Prostate gland (tissue), 2 donors: Measurements from ENCODE around the gene CPSF7. TPM values are rescaled to one million over a fixed set of nuclear protein-coding genes. Genes with fewer than 3 reads are reported as not detected.

Experiments
- DNase-seq: peaks from one replicate; pipeline ENCODE4 v3.0.0-alpha.2; 2019; ENCODE audit warnings: low spot score
- H3K27ac ChIP-seq, 2 donors: fragments of 200-600 bp; sonication (generic); 2 replicates each; pipeline ENCODE4 v1.5.1; 2017 to 2019
- H3K27me3 ChIP-seq: fragments of 200-600 bp; sonication (generic); replicated peaks from 2 replicates; pipeline ENCODE4 v1.5.1; 2019; ENCODE audit not compliant: insufficient read depth
- H3K36me3 ChIP-seq, 2 donors: fragments of 200-600 bp; sonication (generic); 1 replicate in 1 of 2; 2 replicates in 1 of 2; pipeline versions ENCODE4 v1.5.1 to v1.8.1; 2017 to 2019
- H3K4me1 ChIP-seq: fragments of 200-600 bp; sonication (generic); replicated peaks from 2 replicates; pipeline ENCODE4 v1.5.1; 2019
- H3K4me3 ChIP-seq, 2 donors: fragments of 200-600 bp; sonication (generic); 2 replicates each; pipeline ENCODE4 v1.5.1; 2017 to 2019
- H3K9me3 ChIP-seq: fragments of 200-600 bp; sonication (generic); 2 replicates; pipeline ENCODE4 v1.5.1; 2017
- CTCF ChIP-seq, 4 experiments: fragments of 200-600 bp in 2 of 4; fragments of 450-650 bp in 2 of 4; sonication (generic) in 2 of 4; IDR thresholded peaks; 1 replicate in 3 of 4; 2 replicates in 1 of 4; pipeline ENCODE4 v1.5.1; 2016 to 2019; ENCODE audit warnings: antibody characterized with exemption in 4 of 4, mild to moderate bottlenecking in 2 of 4, moderate library complexity in 2 of 4
- POLR2A ChIP-seq: fragments of 450-650 bp; IDR thresholded peaks from one replicate; pipeline ENCODE4 v1.6.1; 2016; ENCODE audit warnings: antibody characterized with exemption, mild to moderate bottlenecking
- POLR2AphosphoS5 ChIP-seq: sonication (generic); formaldehyde crosslinking; IDR thresholded peaks from one replicate; pipeline ENCODE4 v1.6.1; 2017; ENCODE audit warnings: antibody characterized with exemption
- WGBS: methylation state at CpG from one replicate; pipeline ENCODE4 v1.1.5; 2018; 5-methylcytosine and 5-hydroxymethylcytosine counted together
- intact Hi-C: fragments of 100-400 bp; cut with DNase I; formaldehyde crosslinking; loops from one replicate; pipeline ENCODE4 v1.14.2; 2022
- total RNA-seq, 2 donors: library from RNA; depleted of rRNA; stranded (reverse); fragments of >200 nt; gene quantifications; one replicate each; pipeline ENCODE4 v1.1.0, GENCODE V29; 2016

CPSF7 gene
- total RNA-seq, 2 donors from 2014 or later: 44.7 to 66.8 TPM

DNA sequence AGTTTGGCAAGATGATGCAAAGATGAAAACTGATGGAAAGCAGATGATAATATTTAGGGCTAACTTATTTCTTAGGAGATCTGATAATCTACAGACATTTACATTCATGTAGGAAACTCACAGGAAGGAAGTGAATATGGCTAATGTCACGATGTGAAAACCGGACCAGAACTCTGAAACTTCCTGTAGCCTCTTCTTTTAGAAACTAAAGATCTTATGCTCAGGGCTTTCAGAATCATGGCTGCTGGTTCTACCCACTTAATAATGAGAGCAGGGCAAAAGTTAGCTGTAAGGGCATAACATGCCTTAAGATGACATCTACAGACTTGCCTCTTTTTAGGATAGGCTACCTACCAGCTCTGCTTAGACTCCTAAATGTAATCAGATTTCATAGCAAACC, 15.2 kb downstream of the CPSF7 start:
- Histone ChIP-seq H3K27me3 (no peaks in the 10 kb centered on the region), H3K4me3 (no peak overlapping the region), H3K9me3 (no peaks in the 10 kb centered on the region), H3K4me1 (no peaks in the 10 kb centered on the region), H3K27ac (no peak overlapping the region), H3K36me3 (peaks cover 20 to 33% of the 10 kb centered on the region in 2 donors)
- intact Hi-C loops: no loop called here
- TF ChIP-seq POLR2A (no peak), CTCF (IDR thresholded peaks at IDR 0.05) (no peak), POLR2AphosphoS5 (no peak)
- no peak for DNase-seq
- 88% methylated on average over 2 of the region's 2 CpGs for WGBS

DNA sequence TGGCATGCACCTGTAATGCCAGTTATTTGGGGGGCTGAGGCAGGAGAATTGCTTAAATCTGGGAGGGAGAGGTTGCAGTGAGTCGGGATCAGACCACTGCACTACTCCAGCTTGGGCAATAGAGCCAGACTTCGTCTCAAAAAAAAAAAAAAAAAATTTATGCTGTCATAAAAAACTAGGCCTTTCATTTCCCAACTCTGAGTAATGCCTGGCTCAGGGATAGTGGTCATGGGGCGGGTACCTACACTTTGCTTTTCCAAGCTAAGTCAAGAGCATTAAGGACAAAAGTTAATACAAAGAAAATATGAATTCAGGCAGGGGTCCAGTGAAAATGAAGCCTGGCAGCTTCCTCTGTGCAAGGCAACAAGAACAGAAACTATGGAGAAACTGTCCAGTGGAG, 16.3 kb downstream of the CPSF7 start:
- 74% methylated on average over 3 of the region's 3 CpGs for WGBS
- no peak for DNase-seq
- Histone ChIP-seq H3K4me3 (no peak overlapping the region), H3K36me3 (peaks cover 19 to 40% of the 10 kb centered on the region in 2 donors), H3K4me1 (no peaks in the 10 kb centered on the region), H3K27me3 (no peaks in the 10 kb centered on the region), H3K9me3 (no peaks in the 10 kb centered on the region), H3K27ac (no peak overlapping the region)
- intact Hi-C loops: no loop called here
- TF ChIP-seq POLR2A: no peak
- TF ChIP-seq CTCF (IDR thresholded peaks at IDR 0.05): no peak
- no peak for TF ChIP-seq POLR2AphosphoS5

GRCh38 chr11:61411589-61411988, 18.2 kb downstream of the CPSF7 start:
- no peaks in the 10 kb centered on the region for H3K9me3 ChIP-seq
- DNase-seq: no peak
- peaks cover 21 to 37% of the 10 kb centered on the region in 2 donors for H3K36me3 ChIP-seq
- H3K4me1 ChIP-seq: no peaks in the 10 kb centered on the region
- no peak overlapping the region for H3K4me3 ChIP-seq
- WGBS: 76% methylated on average over 9 of the region's 9 CpGs
- intact Hi-C loops: no loop called here
- H3K27me3 ChIP-seq: no peaks in the 10 kb centered on the region
- H3K27ac ChIP-seq: no peak overlapping the region
- TF ChIP-seq POLR2A: no peak
- no peak for TF ChIP-seq CTCF (IDR thresholded peaks at IDR 0.05)
- no peak for TF ChIP-seq POLR2AphosphoS5

DNA sequence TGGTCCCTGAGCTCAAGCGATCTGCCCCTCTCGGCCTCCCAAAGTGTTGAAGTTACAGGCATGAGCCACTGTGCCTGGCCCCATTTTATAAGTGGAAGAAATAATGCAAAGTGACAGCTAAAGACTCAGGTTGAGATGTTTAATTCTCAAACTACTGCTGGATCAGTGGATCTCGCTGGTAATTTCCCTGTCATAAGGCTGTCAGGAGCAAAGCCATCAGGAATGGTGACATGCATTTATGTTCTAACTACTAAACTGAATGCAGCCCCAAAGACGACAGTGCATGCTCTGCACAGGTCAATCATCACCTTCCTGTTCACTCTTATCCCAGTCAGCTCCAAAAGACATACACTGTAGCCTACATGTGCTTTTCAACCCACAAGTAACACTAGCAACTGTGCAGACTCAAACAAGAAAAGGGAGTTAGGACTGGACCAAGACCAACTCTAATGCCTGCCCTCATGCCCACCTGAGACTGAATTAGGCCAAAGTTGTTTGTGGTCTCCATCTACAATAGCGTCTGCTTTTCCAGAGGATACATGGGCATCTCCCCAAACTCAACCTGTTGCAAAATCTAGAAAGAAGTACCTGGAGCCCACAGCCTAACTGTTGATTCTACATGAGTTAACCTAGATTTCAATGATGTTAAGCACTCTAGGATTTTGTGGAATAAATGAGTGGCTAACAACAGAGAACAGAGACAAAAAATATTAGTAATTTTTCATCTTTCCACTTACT, 22.6 kb downstream of the CPSF7 start:
- TF ChIP-seq POLR2A (no peak), POLR2AphosphoS5 (no peak), CTCF (IDR thresholded peaks at IDR 0.05) (no peak)
- intact Hi-C loops: no loop called here
- no peak overlapping the region for H3K4me3 ChIP-seq
- WGBS: 93% methylated on average over 5 of the region's 5 CpGs
- no peaks in the 10 kb centered on the region for H3K9me3 ChIP-seq
- H3K27me3 ChIP-seq: no peaks in the 10 kb centered on the region
- no peak for DNase-seq
- no peak overlapping the region for H3K27ac ChIP-seq
- H3K4me1 ChIP-seq: peaks cover 3% of the 10 kb centered on the region
- H3K36me3 ChIP-seq: peaks cover 12 to 33% of the 10 kb centered on the region in 2 donors

GRCh38 chr11:61406067-61406466, 23.7 kb downstream of the CPSF7 start:
- TF ChIP-seq POLR2AphosphoS5: no peak
- no peak for TF ChIP-seq POLR2A
- H3K4me3 ChIP-seq: no peak overlapping the region
- H3K27me3 ChIP-seq: no peaks in the 10 kb centered on the region
- H3K4me1 ChIP-seq: peaks cover 3% of the 10 kb centered on the region
- intact Hi-C loops: no loop called here
- H3K27ac ChIP-seq: no peak overlapping the region
- 75% methylated on average over 2 of the region's 2 CpGs for WGBS
- H3K36me3 ChIP-seq: peaks cover 7 to 28% of the 10 kb centered on the region in 2 donors
- H3K9me3 ChIP-seq: no peaks in the 10 kb centered on the region
- DNase-seq: no peak
